GM12875 (cell line): ENCODE data around the gene PLCB1.

Experiments
- H3K4me3 ChIP-seq: one replicate; pipeline ENCODE4 v1.5.1; 2011; ENCODE audit warnings: low read depth, low read length, control low read depth
- TF ChIP-seq, protein P1 (sequence below): IDR thresholded peaks from 2 replicates; pipeline ENCODE4 v1.5.1; 2011; ENCODE audit warnings: low read depth, mild to moderate bottlenecking, control low read depth, inconsistent platforms, low read length, moderate library complexity, borderline replicate concordance; ENCODE audit not compliant: insufficient read depth

The PLCB1 gene

GRCh38 chr20:8549192-8549591 is 417.1 kb downstream of the PLCB1 start:
- TF ChIP-seq, protein P1, sequence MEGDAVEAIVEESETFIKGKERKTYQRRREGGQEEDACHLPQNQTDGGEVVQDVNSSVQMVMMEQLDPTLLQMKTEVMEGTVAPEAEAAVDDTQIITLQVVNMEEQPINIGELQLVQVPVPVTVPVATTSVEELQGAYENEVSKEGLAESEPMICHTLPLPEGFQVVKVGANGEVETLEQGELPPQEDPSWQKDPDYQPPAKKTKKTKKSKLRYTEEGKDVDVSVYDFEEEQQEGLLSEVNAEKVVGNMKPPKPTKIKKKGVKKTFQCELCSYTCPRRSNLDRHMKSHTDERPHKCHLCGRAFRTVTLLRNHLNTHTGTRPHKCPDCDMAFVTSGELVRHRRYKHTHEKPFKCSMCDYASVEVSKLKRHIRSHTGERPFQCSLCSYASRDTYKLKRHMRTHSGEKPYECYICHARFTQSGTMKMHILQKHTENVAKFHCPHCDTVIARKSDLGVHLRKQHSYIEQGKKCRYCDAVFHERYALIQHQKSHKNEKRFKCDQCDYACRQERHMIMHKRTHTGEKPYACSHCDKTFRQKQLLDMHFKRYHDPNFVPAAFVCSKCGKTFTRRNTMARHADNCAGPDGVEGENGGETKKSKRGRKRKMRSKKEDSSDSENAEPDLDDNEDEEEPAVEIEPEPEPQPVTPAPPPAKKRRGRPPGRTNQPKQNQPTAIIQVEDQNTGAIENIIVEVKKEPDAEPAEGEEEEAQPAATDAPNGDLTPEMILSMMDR, result no peak
- no peak overlapping the region for H3K4me3 ChIP-seq

DNA sequence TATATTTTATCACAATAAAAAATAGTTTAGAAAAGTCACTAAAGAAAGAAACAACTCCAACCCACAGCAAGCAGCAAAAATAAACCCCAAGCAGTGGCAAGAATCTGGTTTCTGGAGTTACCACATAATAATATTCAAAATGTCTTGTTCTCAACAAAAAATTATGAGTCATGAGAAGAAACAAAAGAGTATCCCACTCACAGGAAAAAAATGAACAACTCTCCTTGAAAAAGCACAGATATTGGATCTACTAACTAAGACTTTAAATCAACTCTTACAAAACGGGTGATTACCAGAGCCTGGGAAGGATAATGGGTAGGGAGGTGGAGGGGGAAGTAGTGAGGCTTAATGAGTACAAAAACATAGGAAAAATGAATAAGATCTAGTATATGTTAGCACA is 425.6 kb downstream of the PLCB1 start:
- TF ChIP-seq, protein P1, result no peak
- no peak overlapping the region for H3K4me3 ChIP-seq

DNA sequence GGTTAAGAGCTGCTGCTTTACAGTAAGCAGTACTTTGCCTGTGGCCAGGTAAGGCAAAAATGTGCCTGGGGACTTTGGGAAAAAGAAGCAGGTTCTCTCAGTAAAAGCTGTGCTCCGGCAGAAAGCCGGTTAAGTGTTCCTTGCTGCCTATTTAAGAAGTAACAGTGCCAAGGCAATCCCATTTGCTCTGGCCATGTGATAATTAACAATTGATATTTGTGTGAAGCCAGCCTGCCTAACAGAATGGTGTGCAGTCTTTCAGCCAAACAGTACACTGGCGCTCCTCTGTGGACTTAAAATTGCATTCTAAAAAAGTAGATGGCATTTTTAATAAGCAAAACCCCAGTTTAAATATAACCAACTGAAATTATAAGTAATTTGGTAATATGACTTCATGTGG is 430.3 kb downstream of the PLCB1 start:
- TF ChIP-seq, protein P1, result no peak
- H3K4me3 ChIP-seq, result no peak overlapping the region

GRCh38 chr20:8568075-8568474 is 436.0 kb downstream of the PLCB1 start:
- TF ChIP-seq, protein P1, result no peak

GRCh38 chr20:8569766-8570165 is 437.7 kb downstream of the PLCB1 start:
- no peak overlapping the region for H3K4me3 ChIP-seq
- TF ChIP-seq, protein P1, result no peak

More at GRCh38 chr20:8568075-8568474, 436.0 kb downstream of the PLCB1 start:
- H3K4me3 ChIP-seq, result no peak overlapping the region

DNA sequence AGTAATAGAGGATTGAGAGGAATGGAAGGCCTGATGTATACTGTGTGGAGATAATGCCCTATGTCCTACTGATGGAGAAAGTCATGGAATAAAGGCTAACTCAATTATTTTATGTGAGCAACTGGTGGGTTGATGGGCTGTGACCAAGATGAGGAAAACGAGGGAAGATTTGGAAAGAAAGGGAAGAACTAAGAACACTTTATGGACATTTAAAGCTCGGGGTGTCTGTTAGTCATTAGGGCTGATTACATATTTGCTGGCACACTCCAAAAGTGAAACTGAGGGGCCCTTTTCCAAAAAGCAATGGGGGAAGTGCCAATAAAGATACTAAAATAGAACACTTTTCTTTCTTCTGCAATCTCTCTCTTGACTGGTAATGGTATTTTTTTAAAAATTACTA is 439.5 kb downstream of the PLCB1 start:
- TF ChIP-seq, protein P1, result no peak
- H3K4me3 ChIP-seq, result no peak overlapping the region

- H3K4me3 ChIP-seq, result no peak overlapping the region
- TF ChIP-seq, protein P1, result no peak
These were observed 441.6 kb downstream of the PLCB1 start for GRCh38 chr20:8573686-8574085.
